Vagina (tissue), 2 donors: Measurements from ENCODE around the gene NDUFB10. TPM values are rescaled to one million over a fixed set of nuclear protein-coding genes. Genes with fewer than 3 reads are reported as not detected.

Source experiments
- DNase-seq, 2 donors: peaks; one replicate each; pipeline ENCODE4 v3.0.0-alpha.2; 2017; ENCODE audit errors: extremely low spot score in 2 of 2
- H3K27ac ChIP-seq: fragments of 200-600 bp; sonication (generic); one replicate; pipeline ENCODE4 v1.5.1; 2019
- H3K27me3 ChIP-seq: fragments of 200-600 bp; sonication (generic); one replicate; pipeline ENCODE4 v1.5.1; 2019
- H3K36me3 ChIP-seq, 2 donors: fragments of 200-600 bp; sonication (generic); one replicate each; pipeline ENCODE4 v1.5.1; 2017 to 2019
- H3K4me1 ChIP-seq: fragments of 200-600 bp; sonication (generic); one replicate; pipeline ENCODE4 v1.5.1; 2019
- H3K4me3 ChIP-seq, 2 donors: fragments of 200-600 bp; sonication (generic); 1 replicate in 1 of 2; 2 replicates in 1 of 2; pipeline ENCODE4 v1.5.1; 2016 to 2019
- H3K9me3 ChIP-seq: fragments of 200-600 bp; sonication (generic); one replicate; pipeline ENCODE4 v1.5.1; 2019
- POLR2A ChIP-seq, 2 donors: fragments of 450-650 bp; IDR thresholded peaks; one replicate each; pipeline ENCODE4 v1.6.1; 2017; ENCODE audit warnings: antibody characterized with exemption in 2 of 2, mild to moderate bottlenecking in 2 of 2, moderate library complexity in 2 of 2
- POLR2AphosphoS5 ChIP-seq, 2 donors: sonication (generic); formaldehyde crosslinking; IDR thresholded peaks; one replicate each; pipeline ENCODE4 v1.9.0; 2017; ENCODE audit warnings: antibody characterized with exemption in 2 of 2, mild to moderate bottlenecking in 2 of 2, low read depth in 1 of 2; ENCODE audit not compliant: insufficient read depth in 1 of 2
- intact Hi-C: fragments of 100-400 bp; cut with DNase I; formaldehyde crosslinking; loops from one replicate; pipeline ENCODE4 v1.15.1; 2023
- total RNA-seq: library from RNA; depleted of rRNA; stranded (reverse); fragments of >200 nt; gene quantifications from one replicate; pipeline ENCODE4 v1.2.3, GENCODE V29; 2016
- TF ChIP-seq, protein P1 (sequence below), 3 experiments: fragments of 450-650 bp in 2 of 3; fragments of 200-600 bp in 1 of 3; sonication (generic) in 1 of 3; IDR thresholded peaks; one replicate each; pipeline ENCODE4 v1.5.1; 2017 to 2019; ENCODE audit warnings: antibody characterized with exemption in 3 of 3, mild to moderate bottlenecking in 2 of 3, moderate library complexity in 2 of 3

NDUFB10 gene
- total RNA-seq, 1 donor from 2014 or later, result 132 TPM

DNA sequence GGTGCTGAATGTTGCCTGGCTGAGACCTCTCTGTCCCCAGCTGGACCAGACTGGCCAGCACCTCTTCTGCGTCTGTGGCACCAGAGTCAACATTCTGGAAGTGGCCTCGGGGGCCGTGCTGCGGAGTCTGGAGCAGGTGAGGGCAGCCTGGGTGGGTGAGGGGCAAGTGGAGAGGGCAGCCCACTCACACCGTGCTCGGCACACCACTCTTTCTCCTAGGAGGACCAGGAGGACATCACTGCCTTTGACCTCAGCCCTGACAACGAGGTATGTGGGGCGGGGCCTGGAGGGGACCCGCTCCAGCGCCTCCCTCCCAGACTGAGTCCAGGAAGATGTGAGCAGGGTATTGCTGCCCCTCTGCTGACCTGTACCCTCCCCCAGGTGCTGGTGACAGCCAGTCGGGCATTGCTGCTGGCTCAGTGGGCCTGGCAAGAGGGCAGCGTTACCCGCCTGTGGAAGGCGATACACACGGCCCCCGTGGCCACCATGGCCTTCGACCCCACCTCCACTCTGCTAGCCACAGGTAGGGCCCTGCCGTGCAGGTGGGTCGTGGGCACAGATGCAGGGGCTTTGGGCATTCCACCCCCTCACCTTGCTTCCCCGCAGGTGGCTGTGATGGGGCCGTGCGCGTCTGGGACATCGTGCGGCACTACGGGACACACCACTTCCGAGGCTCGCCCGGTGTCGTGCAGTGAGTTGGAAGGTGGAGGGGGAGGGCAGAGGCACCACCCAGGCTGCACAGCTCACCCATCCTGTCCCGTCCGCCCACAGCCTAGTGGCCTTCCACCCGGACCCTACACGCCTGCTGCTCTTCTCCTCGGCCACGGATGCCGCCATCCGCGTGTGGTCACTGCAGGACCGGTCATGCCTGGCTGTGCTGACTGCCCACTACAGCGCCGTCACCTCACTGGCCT lies 15.1 kb downstream of the NDUFB10 start:
- intact Hi-C loops, result no loop called here
- no peak overlapping the region for H3K4me3 ChIP-seq
- H3K4me1 ChIP-seq, result peaks cover 28% of the 10 kb centered on the region
- H3K27ac ChIP-seq, result no peak overlapping the region
- DNase-seq, result no peak
- H3K36me3 ChIP-seq, result peaks cover 0 to 41% of the 10 kb centered on the region in 2 donors
- no peaks in the 10 kb centered on the region for H3K9me3 ChIP-seq
- TF ChIP-seq POLR2A (IDR thresholded peaks at IDR 0.05) (no peak), POLR2AphosphoS5 (IDR thresholded peaks at IDR 0.05; ENCODE audit: insufficient read depth in 1 of 2, low read depth in 1 of 2) (no peak)
- TF ChIP-seq, protein P1, sequence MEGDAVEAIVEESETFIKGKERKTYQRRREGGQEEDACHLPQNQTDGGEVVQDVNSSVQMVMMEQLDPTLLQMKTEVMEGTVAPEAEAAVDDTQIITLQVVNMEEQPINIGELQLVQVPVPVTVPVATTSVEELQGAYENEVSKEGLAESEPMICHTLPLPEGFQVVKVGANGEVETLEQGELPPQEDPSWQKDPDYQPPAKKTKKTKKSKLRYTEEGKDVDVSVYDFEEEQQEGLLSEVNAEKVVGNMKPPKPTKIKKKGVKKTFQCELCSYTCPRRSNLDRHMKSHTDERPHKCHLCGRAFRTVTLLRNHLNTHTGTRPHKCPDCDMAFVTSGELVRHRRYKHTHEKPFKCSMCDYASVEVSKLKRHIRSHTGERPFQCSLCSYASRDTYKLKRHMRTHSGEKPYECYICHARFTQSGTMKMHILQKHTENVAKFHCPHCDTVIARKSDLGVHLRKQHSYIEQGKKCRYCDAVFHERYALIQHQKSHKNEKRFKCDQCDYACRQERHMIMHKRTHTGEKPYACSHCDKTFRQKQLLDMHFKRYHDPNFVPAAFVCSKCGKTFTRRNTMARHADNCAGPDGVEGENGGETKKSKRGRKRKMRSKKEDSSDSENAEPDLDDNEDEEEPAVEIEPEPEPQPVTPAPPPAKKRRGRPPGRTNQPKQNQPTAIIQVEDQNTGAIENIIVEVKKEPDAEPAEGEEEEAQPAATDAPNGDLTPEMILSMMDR (IDR thresholded peaks at IDR 0.05), result no peak
- H3K27me3 ChIP-seq, result no peaks in the 10 kb centered on the region

DNA sequence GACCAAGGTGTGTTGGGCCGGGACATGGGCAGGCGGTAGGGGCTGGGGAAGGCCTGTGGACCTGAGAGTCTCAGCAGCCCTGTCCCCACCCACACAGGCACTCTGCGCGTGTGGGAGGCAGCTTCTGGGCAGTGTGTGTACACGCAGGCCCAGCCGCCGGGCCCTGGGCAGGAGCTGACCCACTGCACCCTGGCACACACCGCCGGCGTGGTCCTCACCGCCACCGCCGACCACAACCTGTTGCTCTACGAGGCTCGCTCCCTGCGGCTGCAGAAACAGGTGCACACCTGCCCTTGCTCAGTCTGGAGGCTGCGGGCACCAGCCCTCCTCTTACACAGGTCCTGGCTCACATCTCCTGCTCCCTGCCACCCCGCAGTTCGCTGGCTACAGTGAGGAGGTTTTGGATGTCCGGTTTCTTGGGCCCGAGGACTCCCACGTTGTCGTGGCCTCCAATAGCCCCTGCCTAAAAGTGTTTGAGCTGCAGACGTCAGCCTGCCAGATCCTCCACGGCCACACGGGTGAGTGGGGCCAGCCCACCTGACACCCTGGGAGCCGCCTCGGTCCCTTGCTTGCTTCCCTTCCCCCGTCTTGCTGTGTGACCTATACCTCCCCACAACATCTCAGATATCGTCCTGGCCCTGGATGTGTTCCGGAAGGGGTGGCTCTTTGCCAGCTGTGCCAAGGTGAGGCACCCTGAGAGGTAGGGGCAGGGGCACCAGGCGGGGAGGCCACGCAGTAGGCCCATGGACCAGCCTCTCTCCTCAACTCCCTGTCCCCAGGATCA lies 16.3 kb downstream of the NDUFB10 start:
- Histone ChIP-seq H3K4me3 (no peak overlapping the region), H3K27me3 (no peaks in the 10 kb centered on the region), H3K9me3 (no peaks in the 10 kb centered on the region), H3K36me3 (peaks cover 0 to 41% of the 10 kb centered on the region in 2 donors), H3K4me1 (peaks cover 37% of the 10 kb centered on the region), H3K27ac (no peak overlapping the region)
- TF ChIP-seq, protein P1 (IDR thresholded peaks at IDR 0.05), result no peak
- TF ChIP-seq POLR2A (IDR thresholded peaks at IDR 0.05) (no peak), POLR2AphosphoS5 (IDR thresholded peaks at IDR 0.05; ENCODE audit: insufficient read depth in 1 of 2, low read depth in 1 of 2) (no peak)
- intact Hi-C loops, result no loop called here
- DNase-seq, result no peak

DNA sequence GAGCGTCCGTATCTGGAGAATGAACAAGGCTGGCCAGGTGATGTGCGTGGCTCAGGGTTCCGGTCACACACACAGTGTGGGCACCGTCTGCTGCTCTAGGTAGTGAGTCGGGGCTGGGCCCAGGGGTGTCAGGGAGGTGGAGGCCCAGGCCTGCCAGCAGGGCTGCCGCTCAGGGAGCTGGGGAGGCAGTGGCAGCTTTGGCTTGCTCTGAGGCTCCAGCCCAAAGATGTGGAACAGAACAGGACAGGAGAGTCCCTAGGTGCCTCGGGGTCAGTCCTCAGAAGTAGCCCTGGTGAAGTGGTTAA lies 16.8 kb downstream of the NDUFB10 start:
- H3K27ac ChIP-seq, result no peak overlapping the region
- no peak for DNase-seq
- H3K9me3 ChIP-seq, result no peaks in the 10 kb centered on the region
- peaks cover 0 to 41% of the 10 kb centered on the region in 2 donors for H3K36me3 ChIP-seq
- TF ChIP-seq POLR2AphosphoS5 (IDR thresholded peaks at IDR 0.05; ENCODE audit: insufficient read depth in 1 of 2, low read depth in 1 of 2), result no peak
- TF ChIP-seq POLR2A (IDR thresholded peaks at IDR 0.05), result no peak
- TF ChIP-seq, protein P1 (IDR thresholded peaks at IDR 0.05), result no peak
- no peak overlapping the region for H3K4me3 ChIP-seq
- no peaks in the 10 kb centered on the region for H3K27me3 ChIP-seq
- peaks cover 31% of the 10 kb centered on the region for H3K4me1 ChIP-seq
- intact Hi-C loops, result no loop called here

DNA sequence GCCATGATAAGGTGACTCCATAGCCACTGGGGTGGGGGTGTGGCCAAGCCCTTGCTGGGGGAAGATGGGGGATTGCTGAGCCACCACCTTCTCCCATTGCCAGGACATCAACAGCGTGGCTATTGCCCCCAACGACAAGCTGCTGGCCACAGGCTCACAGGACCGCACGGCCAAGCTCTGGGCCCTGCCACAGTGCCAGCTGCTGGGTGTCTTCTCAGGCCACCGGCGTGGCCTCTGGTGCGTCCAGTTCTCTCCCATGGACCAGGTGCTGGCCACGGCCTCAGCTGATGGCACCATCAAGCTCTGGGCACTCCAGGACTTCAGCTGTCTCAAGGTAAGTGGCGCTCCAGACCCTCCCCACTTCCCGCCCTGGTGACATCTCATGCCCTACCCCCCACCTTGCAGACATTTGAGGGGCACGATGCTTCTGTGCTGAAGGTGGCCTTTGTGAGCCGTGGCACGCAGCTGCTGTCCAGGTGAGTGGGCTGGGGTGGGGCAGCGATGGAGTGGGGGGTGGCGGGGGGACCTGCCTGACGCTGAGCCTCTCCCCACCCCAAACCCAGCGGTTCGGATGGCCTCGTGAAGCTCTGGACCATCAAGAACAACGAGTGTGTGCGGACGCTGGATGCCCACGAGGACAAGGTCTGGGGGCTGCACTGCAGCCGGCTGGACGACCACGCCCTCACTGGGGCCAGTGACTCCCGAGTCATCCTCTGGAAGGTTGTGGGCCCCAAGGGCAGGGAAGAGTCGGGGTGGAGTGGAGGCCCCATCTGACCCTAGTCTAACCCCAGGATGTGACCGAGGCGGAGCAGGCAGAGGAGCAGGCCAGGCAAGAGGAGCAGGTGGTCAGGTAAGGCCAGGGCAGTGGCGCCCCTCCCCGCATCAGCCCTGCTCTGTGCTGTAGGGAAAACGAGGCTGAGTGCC lies 17.9 kb downstream of the NDUFB10 start:
- Histone ChIP-seq H3K36me3 (peaks cover 0 to 41% of the 10 kb centered on the region in 2 donors), H3K9me3 (no peaks in the 10 kb centered on the region), H3K4me1 (peaks cover 27% of the 10 kb centered on the region), H3K4me3 (no peak overlapping the region), H3K27me3 (no peaks in the 10 kb centered on the region), H3K27ac (no peak overlapping the region)
- no peak for TF ChIP-seq POLR2AphosphoS5 (IDR thresholded peaks at IDR 0.05; ENCODE audit: insufficient read depth in 1 of 2, low read depth in 1 of 2)
- TF ChIP-seq POLR2A (IDR thresholded peaks at IDR 0.05), result no peak
- TF ChIP-seq, protein P1 (IDR thresholded peaks at IDR 0.05), result no peak
- intact Hi-C loops, result no loop called here
- no peak for DNase-seq
